K562 (cell line): ENCODE data around the gene MYO1D. TPM values are rescaled to one million over a fixed set of nuclear protein-coding genes. Genes with fewer than 3 reads are reported as not detected.

ENCODE experiments used
- ATF7 ChIP-seq: fragments of 450-650 bp; IDR thresholded peaks from 2 replicates; pipeline ENCODE4 v1.7.1; 2014; ENCODE audit warnings: mild to moderate bottlenecking, moderate library complexity
- FOSL1 ChIP-seq: fragments of 200-800 bp; sonication (Bioruptor generic); conservative IDR thresholded peaks from 2 replicates; pipeline ENCODE4 v1.6.1; 2016; ENCODE audit warnings: missing genetic modification characterization, missing compliant biosample characterization
- HEY1 ChIP-seq: fragments of 250-450 bp; sonication (Bioruptor Pico); IDR thresholded peaks from 2 replicates; pipeline ENCODE4 v1.5.0; 2020; ENCODE audit warnings: mild to moderate bottlenecking, moderate library complexity, borderline replicate concordance
- NFYB ChIP-seq: IDR thresholded peaks from 2 replicates; pipeline ENCODE4 v1.6.1; 2011; ENCODE audit warnings: mild to moderate bottlenecking, moderate library complexity; ENCODE audit not compliant: insufficient read length; ENCODE audit errors: extremely low read depth
- SNRNP70 ChIP-seq: fragments of 200-400 bp; formaldehyde crosslinking; optimal IDR thresholded peaks from 2 replicates; pipeline ENCODE3; 2017; ENCODE audit warnings: low read depth, low read length
- ZBTB17 ChIP-seq: fragments of 450-650 bp; formaldehyde crosslinking; IDR thresholded peaks from 2 replicates; pipeline ENCODE4 v1.4.0; 2020; ENCODE audit warnings: mild to moderate bottlenecking
- ZNF282 ChIP-seq: sonication (generic); formaldehyde crosslinking; IDR thresholded peaks from 2 replicates; pipeline ENCODE4 v1.8.1; 2023; ENCODE audit warnings: missing genetic modification reagents
- ZNF436 ChIP-seq: fragments of 250-450, 450-650 bp; sonication (Bioruptor Pico); formaldehyde crosslinking; IDR thresholded peaks from 2 replicates; pipeline ENCODE4 v1.7.0; 2020; ENCODE audit warnings: mild to moderate bottlenecking
- polyA plus RNA-seq, 8 experiments: library from polyadenylated mRNA; depleted of rRNA in 4 of 8; stranded (reverse) in 5 of 8; unstranded in 3 of 8; fragments of >200 nt; fragmentation: Nextera tagmentation in 2 of 8; fragmentation: Illumina TruSeq in 1 of 8; extraction: Ambion mirVana in 2 of 8; extraction: Trizol in 1 of 8; gene quantifications; 2 replicates each; pipeline versions ENCODE4 v1.2.1 to v1.2.3, GENCODE V29; 2011 to 2014; ENCODE audit warnings: inconsistent platforms in 1 of 8, missing spikeins in 1 of 8
- total RNA-seq, 7 experiments: library from RNA; depleted of rRNA in 6 of 7; stranded (reverse); fragments of >200 nt in 6 of 7; fragmentation: Illumina TruSeq in 2 of 7; extraction: Trizol in 2 of 7; gene quantifications; 2 replicates each; pipeline versions ENCODE4 v1.2.1 to v1.2.3, GENCODE V29; 2011 to 2021; ENCODE audit warnings: low replicate concordance in 1 of 7
- TF ChIP-seq, protein P1 (sequence below), 2 experiments: fragments of 150-350 bp in 1 of 2; IDR thresholded peaks; 2 replicates each; pipeline ENCODE4 v1.6.1; 2012 to 2016; ENCODE audit warnings: low read depth in 2 of 2, low read length in 2 of 2, mild to moderate bottlenecking in 1 of 2, moderate library complexity in 1 of 2
- TF ChIP-seq, protein P2 (sequence below): sonication (generic); formaldehyde crosslinking; IDR thresholded peaks from 2 replicates; pipeline ENCODE4 v1.8.1; 2022; ENCODE audit warnings: missing genetic modification reagents
- TF ChIP-seq, protein P3 (sequence below): fragments of 250-450 bp; sonication (Bioruptor Pico); IDR thresholded peaks from 2 replicates; pipeline ENCODE4 v1.8.0; 2022; ENCODE audit warnings: inconsistent platforms, mild to moderate bottlenecking, moderate library complexity, borderline replicate concordance
- TF ChIP-seq, protein P4 (sequence below): sonication (generic); formaldehyde crosslinking; IDR thresholded peaks from 2 replicates; pipeline ENCODE4 v1.4.0; 2020; ENCODE audit warnings: mild to moderate bottlenecking, missing genetic modification reagents
- TF ChIP-seq, protein P5 (sequence below): sonication (generic); formaldehyde crosslinking; IDR thresholded peaks from 2 replicates; pipeline ENCODE4 v1.5.0; 2020; ENCODE audit warnings: missing genetic modification reagents
- TF ChIP-seq, protein P6 (sequence below), 2 experiments: IDR thresholded peaks in 1 of 2; conservative IDR thresholded peaks in 1 of 2; 2 replicates each; pipeline ENCODE4 v1.6.1; 2016; ENCODE audit warnings: low read depth in 2 of 2, mild to moderate bottlenecking in 1 of 2, missing compliant biosample characterization in 1 of 2, missing genetic modification characterization in 1 of 2, moderate library complexity in 1 of 2

The MYO1D gene
- total and polyA plus RNA-seq, 9 of the 15 experiments (the other 6 are each of a cell fraction or from before 2014, with no cell fraction given) = 2.1 to 71.2 (median 45.4) TPM

DNA sequence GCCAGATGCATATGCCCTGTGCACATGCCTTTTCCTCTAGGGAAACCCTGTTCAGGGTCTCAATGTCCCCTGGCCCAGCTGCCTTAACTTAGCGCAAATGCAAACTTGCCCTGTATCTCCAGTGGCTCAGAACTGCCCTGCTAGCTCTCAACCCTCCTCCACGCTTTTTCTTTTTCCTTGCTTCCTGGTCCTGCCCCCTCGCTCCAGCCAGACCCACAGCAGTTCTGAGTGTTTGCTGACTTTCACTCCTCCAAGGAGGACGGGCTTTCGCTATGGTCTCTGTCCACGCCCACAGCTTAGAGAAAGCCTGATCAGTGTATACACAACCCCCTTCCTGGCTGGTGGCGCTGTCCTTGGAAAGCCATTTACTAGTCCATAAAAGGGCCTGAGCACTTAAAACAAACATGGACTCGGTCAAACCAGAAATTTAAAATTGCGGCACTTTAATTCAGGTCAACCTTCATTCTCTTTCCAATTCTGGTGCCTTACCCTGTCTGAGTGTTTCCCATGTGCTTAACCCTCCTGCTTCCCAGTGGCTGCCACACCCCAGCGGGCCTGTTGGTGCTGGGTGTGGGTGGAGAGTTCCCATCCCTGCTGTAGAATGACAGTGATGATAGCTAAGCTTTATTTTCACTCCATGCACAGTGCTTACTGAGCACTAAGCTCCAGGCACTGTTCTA, 35.4 kb upstream of the MYO1D start (continued):
- TF ChIP-seq, protein P1, sequence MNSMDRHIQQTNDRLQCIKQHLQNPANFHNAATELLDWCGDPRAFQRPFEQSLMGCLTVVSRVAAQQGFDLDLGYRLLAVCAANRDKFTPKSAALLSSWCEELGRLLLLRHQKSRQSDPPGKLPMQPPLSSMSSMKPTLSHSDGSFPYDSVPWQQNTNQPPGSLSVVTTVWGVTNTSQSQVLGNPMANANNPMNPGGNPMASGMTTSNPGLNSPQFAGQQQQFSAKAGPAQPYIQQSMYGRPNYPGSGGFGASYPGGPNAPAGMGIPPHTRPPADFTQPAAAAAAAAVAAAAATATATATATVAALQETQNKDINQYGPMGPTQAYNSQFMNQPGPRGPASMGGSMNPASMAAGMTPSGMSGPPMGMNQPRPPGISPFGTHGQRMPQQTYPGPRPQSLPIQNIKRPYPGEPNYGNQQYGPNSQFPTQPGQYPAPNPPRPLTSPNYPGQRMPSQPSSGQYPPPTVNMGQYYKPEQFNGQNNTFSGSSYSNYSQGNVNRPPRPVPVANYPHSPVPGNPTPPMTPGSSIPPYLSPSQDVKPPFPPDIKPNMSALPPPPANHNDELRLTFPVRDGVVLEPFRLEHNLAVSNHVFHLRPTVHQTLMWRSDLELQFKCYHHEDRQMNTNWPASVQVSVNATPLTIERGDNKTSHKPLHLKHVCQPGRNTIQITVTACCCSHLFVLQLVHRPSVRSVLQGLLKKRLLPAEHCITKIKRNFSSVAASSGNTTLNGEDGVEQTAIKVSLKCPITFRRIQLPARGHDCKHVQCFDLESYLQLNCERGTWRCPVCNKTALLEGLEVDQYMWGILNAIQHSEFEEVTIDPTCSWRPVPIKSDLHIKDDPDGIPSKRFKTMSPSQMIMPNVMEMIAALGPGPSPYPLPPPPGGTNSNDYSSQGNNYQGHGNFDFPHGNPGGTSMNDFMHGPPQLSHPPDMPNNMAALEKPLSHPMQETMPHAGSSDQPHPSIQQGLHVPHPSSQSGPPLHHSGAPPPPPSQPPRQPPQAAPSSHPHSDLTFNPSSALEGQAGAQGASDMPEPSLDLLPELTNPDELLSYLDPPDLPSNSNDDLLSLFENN (IDR thresholded peaks at IDR 0.05; ENCODE audit: low read depth in 2 of 2, low read length in 2 of 2) = no peak
- TF ChIP-seq ZNF282 (no peak), HEY1 (no peak), FOSL1 (tag) (no peak), NFYB (no peak), ZNF436 (no peak), ZBTB17 (no peak), ATF7 (no peak; the same call in 1 of the 2 replicates), SNRNP70 (no peak)
- TF ChIP-seq, protein P2, sequence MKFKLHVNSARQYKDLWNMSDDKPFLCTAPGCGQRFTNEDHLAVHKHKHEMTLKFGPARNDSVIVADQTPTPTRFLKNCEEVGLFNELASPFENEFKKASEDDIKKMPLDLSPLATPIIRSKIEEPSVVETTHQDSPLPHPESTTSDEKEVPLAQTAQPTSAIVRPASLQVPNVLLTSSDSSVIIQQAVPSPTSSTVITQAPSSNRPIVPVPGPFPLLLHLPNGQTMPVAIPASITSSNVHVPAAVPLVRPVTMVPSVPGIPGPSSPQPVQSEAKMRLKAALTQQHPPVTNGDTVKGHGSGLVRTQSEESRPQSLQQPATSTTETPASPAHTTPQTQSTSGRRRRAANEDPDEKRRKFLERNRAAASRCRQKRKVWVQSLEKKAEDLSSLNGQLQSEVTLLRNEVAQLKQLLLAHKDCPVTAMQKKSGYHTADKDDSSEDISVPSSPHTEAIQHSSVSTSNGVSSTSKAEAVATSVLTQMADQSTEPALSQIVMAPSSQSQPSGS (CRISPR knock-in tag) = no peak
- TF ChIP-seq, protein P3, sequence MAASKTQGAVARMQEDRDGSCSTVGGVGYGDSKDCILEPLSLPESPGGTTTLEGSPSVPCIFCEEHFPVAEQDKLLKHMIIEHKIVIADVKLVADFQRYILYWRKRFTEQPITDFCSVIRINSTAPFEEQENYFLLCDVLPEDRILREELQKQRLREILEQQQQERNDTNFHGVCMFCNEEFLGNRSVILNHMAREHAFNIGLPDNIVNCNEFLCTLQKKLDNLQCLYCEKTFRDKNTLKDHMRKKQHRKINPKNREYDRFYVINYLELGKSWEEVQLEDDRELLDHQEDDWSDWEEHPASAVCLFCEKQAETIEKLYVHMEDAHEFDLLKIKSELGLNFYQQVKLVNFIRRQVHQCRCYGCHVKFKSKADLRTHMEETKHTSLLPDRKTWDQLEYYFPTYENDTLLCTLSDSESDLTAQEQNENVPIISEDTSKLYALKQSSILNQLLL (CRISPR knock-in tag) = no peak
- TF ChIP-seq, protein P4, sequence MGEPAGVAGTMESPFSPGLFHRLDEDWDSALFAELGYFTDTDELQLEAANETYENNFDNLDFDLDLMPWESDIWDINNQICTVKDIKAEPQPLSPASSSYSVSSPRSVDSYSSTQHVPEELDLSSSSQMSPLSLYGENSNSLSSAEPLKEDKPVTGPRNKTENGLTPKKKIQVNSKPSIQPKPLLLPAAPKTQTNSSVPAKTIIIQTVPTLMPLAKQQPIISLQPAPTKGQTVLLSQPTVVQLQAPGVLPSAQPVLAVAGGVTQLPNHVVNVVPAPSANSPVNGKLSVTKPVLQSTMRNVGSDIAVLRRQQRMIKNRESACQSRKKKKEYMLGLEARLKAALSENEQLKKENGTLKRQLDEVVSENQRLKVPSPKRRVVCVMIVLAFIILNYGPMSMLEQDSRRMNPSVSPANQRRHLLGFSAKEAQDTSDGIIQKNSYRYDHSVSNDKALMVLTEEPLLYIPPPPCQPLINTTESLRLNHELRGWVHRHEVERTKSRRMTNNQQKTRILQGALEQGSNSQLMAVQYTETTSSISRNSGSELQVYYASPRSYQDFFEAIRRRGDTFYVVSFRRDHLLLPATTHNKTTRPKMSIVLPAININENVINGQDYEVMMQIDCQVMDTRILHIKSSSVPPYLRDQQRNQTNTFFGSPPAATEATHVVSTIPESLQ (CRISPR knock-in tag) = no peak
- TF ChIP-seq, protein P5, sequence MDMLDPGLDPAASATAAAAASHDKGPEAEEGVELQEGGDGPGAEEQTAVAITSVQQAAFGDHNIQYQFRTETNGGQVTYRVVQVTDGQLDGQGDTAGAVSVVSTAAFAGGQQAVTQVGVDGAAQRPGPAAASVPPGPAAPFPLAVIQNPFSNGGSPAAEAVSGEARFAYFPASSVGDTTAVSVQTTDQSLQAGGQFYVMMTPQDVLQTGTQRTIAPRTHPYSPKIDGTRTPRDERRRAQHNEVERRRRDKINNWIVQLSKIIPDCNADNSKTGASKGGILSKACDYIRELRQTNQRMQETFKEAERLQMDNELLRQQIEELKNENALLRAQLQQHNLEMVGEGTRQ (CRISPR knock-in tag) = no peak
- TF ChIP-seq, protein P6, sequence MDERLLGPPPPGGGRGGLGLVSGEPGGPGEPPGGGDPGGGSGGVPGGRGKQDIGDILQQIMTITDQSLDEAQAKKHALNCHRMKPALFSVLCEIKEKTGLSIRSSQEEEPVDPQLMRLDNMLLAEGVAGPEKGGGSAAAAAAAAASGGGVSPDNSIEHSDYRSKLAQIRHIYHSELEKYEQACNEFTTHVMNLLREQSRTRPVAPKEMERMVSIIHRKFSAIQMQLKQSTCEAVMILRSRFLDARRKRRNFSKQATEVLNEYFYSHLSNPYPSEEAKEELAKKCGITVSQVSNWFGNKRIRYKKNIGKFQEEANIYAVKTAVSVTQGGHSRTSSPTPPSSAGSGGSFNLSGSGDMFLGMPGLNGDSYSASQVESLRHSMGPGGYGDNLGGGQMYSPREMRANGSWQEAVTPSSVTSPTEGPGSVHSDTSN (CRISPR knock-in tag; IDR thresholded peaks at IDR 0.05; ENCODE audit: low read depth) = no peak
- TF ChIP-seq, protein P6 (tag; conservative IDR thresholded peaks at IDR 0.05; ENCODE audit: low read depth) = peak; percentile 42; the same call in 1 of the 2 replicates
